Measurements from ENCODE around the gene GATC. TPM values are rescaled to one million over a fixed set of nuclear protein-coding genes. Genes with fewer than 3 reads are reported as not detected.

Gene GATC
- total RNA-seq, 1 donor from 2014 or later = 33.8 TPM

DNA sequence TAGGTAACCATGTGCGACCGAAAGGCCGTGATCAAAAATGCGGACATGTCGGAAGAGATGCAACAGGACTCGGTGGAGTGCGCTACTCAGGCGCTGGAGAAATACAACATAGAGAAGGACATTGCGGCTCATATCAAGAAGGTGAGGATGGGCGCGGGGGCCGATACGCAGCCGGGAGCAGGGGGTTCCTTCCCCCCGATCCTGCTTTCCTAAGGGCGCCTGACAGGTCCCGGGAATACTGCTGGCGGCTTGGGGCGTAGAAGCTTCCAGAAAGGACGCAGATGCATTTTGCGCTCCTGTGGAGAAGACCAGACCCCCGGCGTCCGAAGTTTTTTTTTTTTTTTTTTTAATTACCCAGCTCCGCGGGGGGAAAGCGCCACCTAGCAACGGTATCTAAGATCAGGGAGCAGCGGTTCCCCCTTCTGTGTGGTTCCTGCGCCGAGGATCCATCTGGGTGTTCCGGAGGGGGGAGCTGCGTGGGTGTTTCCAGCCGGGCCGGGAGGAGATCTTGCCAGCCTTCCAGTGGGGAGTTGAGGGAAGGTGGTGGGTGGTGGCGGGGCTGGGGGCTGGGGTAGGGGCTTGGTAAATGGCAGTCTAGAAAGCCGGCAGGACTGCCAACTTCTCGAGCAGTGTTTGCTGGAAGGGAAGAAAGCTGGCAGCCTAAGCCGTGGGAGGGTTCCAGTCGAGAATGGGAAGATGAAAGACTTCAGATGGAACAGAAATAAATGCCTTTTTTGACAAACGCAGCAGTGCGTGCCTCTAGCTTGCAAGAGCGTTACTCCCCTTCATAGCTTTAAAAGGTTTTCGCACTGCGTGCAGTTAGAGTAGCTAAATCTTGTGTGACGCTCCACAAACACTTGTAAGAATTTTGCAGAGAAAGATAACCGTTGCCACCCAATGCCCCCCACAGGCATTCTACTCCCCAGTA is 50.4 kb downstream of the GATC start:
- DNase-seq (ENCODE audit: low read depth, low spot score) = peak; percentile 18
- peaks cover 5% of the 10 kb centered on the region for H3K36me3 Mint-ChIP-seq (ENCODE audit: low read depth)
- H3K4me3 Mint-ChIP-seq = peak overlapping the region; percentile 95
- H3K27me3 Mint-ChIP-seq (ENCODE audit: low read depth) = no peaks in the 10 kb centered on the region
- H3K27ac Mint-ChIP-seq (ENCODE audit: unreplicated experiment) = peak overlapping the region; percentile 91
- H3K4me1 Mint-ChIP-seq = peaks cover 29% of the 10 kb centered on the region
- H3K9me3 Mint-ChIP-seq = no peaks in the 10 kb centered on the region
- TF ChIP-seq, protein P1, sequence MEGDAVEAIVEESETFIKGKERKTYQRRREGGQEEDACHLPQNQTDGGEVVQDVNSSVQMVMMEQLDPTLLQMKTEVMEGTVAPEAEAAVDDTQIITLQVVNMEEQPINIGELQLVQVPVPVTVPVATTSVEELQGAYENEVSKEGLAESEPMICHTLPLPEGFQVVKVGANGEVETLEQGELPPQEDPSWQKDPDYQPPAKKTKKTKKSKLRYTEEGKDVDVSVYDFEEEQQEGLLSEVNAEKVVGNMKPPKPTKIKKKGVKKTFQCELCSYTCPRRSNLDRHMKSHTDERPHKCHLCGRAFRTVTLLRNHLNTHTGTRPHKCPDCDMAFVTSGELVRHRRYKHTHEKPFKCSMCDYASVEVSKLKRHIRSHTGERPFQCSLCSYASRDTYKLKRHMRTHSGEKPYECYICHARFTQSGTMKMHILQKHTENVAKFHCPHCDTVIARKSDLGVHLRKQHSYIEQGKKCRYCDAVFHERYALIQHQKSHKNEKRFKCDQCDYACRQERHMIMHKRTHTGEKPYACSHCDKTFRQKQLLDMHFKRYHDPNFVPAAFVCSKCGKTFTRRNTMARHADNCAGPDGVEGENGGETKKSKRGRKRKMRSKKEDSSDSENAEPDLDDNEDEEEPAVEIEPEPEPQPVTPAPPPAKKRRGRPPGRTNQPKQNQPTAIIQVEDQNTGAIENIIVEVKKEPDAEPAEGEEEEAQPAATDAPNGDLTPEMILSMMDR (conservative IDR thresholded peaks at IDR 0.05) = no peak

DNA sequence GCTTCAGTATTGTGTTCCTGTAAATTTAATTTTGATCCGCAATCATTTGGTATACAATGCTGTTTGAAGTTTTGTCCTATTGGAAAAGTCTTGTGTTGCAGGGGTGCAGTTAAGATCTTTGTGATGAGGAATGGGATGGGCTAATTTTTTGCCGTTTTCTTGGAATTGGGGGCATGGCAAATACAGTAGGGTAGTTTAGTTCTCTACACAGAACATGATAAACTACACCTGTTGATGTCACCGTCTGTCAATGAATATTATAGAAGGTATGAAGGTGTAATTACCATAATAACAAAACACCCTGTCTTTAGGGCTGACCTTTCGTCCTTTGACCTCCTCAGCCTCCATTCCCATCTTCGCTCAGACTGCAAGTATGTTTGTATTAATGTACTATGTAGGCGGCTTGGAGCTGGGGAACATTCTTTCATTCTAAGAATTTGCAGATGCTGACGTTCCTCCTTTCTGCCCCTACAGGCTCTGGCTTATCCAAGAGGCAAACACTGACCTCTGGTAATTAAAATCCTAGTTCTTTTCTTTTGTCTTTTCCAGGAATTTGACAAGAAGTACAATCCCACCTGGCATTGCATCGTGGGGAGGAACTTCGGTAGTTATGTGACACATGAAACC is 51.4 kb downstream of the GATC start:
- peak overlapping the region; percentile 95 for H3K4me3 Mint-ChIP-seq
- peak overlapping the region; percentile 73 for H3K27ac Mint-ChIP-seq (ENCODE audit: unreplicated experiment)
- no peak for DNase-seq (ENCODE audit: low read depth, low spot score)
- H3K9me3 Mint-ChIP-seq = no peaks in the 10 kb centered on the region
- H3K27me3 Mint-ChIP-seq (ENCODE audit: low read depth) = no peaks in the 10 kb centered on the region
- H3K36me3 Mint-ChIP-seq (ENCODE audit: low read depth) = peaks cover 5% of the 10 kb centered on the region
- TF ChIP-seq, protein P1 (conservative IDR thresholded peaks at IDR 0.05) = no peak
- peaks cover 29% of the 10 kb centered on the region for H3K4me1 Mint-ChIP-seq

DNA sequence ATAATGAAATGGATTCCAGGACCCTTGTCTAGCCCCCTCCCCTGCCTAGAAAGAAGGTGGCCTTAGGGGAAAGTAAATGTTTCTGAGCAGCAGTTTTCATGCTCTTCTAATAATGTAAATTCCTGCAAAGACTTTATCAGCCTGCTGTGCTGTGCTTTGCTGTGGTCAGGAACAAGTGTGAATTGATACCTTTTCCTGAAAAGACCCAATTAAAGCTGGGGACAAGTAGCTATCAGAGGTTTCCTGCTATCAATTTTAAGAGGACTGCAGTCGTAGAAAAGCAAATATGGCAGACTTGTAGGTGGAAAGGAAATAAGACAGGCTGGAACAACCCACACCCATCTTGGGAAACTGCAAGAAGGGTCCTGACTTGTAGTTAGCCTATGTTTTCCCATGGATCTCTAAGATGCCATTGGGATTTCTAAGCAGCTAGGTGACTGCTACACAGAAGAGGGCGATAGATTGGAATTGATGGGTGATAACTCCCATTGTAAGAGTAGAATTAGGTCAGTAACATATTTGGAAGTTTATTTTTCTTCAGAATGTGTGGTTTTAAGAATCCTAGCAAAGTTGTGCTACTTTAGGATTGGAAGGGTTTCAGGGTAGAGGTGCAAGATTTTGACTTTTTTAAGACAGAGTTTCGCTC is 52.7 kb downstream of the GATC start:
- H3K9me3 Mint-ChIP-seq = no peaks in the 10 kb centered on the region
- H3K36me3 Mint-ChIP-seq (ENCODE audit: low read depth) = peaks cover 12% of the 10 kb centered on the region
- no peak for DNase-seq (ENCODE audit: low read depth, low spot score)
- no peaks in the 10 kb centered on the region for H3K27me3 Mint-ChIP-seq (ENCODE audit: low read depth)
- TF ChIP-seq, protein P1 (conservative IDR thresholded peaks at IDR 0.05) = no peak
- H3K27ac Mint-ChIP-seq (ENCODE audit: unreplicated experiment) = no peak overlapping the region
- peak overlapping the region; percentile 52 for H3K4me3 Mint-ChIP-seq
- H3K4me1 Mint-ChIP-seq = peaks cover 29% of the 10 kb centered on the region

DNA sequence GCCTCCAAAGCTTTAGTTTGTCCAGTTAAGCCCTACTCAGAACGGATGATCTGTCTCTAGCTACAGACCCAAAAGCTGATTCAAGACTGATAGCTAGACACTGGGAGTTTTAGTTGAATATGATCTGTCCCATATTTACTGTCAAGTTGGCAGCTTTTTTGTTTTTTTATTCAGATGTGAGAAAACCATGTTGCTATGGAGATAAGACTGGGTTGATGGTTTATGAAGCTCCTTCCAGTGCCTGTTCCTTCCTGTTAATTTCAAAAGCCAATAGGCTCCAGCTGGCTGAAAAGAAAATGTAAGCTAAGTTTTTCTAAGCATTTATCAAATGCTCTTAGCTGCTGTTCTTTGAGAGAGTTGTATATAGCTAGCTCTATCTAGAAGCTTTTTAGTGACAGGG is 54.3 kb downstream of the GATC start:
- Mint-ChIP-seq H3K27ac (ENCODE audit: unreplicated experiment) (no peak overlapping the region), H3K36me3 (ENCODE audit: low read depth) (peaks cover 13% of the 10 kb centered on the region), H3K9me3 (no peaks in the 10 kb centered on the region), H3K4me1 (peaks cover 20% of the 10 kb centered on the region), H3K27me3 (ENCODE audit: low read depth) (no peaks in the 10 kb centered on the region), H3K4me3 (peak overlapping the region; percentile 42)
- TF ChIP-seq, protein P1 (conservative IDR thresholded peaks at IDR 0.05) = no peak
- no peak for DNase-seq (ENCODE audit: low read depth, low spot score)

DNA sequence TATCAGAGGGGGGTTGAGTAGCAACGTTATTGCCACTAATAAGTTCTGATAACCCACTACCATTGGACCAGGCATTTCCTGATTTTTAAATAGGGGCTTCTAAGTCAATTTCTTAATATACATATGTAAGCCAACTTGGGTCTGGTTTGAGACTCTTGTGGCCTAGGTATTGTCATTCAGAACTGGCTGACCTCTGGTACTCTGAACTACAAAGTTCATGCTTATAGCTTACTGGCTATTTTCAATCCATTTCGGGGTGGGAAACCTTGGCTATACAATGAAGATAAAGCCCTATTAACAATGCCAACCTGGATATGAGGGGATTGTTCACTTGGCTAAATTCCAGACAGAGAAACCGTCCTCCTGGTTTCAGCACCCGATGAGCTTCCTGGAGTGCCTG is 58.3 kb downstream of the GATC start:
- Mint-ChIP-seq H3K27ac (ENCODE audit: unreplicated experiment) (peak overlapping the region; percentile 62), H3K4me3 (no peak overlapping the region), H3K9me3 (no peaks in the 10 kb centered on the region), H3K36me3 (ENCODE audit: low read depth) (peaks cover 13% of the 10 kb centered on the region), H3K27me3 (ENCODE audit: low read depth) (no peaks in the 10 kb centered on the region), H3K4me1 (no peaks in the 10 kb centered on the region)
- TF ChIP-seq, protein P1 (conservative IDR thresholded peaks at IDR 0.05) = no peak
- no peak for DNase-seq (ENCODE audit: low read depth, low spot score)

All from neural crest cell (in vitro differentiated cells).